Ishikawa (cell line): ENCODE data around the gene CELSR1.

ENCODE experiments used
- CEBPB ChIP-seq: IDR thresholded peaks from 2 replicates; pipeline ENCODE4 v1.6.1; 2012
- CREB1 ChIP-seq: IDR thresholded peaks from 2 replicates; pipeline ENCODE4 v1.6.1; 2012; ENCODE audit warnings: low read depth
- EGR1 ChIP-seq: IDR thresholded peaks from 2 replicates; pipeline ENCODE4 v1.6.1; 2012
- NFIC ChIP-seq: IDR thresholded peaks from 2 replicates; pipeline ENCODE4 v1.6.1; 2012
- RAD21 ChIP-seq: IDR thresholded peaks from 2 replicates; pipeline ENCODE4 v1.6.1; 2012; ENCODE audit warnings: low read depth
- REST ChIP-seq: IDR thresholded peaks from 2 replicates; pipeline ENCODE4 v1.6.1; 2012; ENCODE audit warnings: low read depth, mild to moderate bottlenecking
- TAF1 ChIP-seq: IDR thresholded peaks from 2 replicates; pipeline ENCODE4 v1.6.1; 2012; ENCODE audit warnings: low read depth, mild to moderate bottlenecking
- USF1 ChIP-seq: IDR thresholded peaks from 2 replicates; pipeline ENCODE4 v1.6.1; 2012

GRCh38 chr22:46320716-46321386 is 216.6 kb downstream of the CELSR1 start:
- TF ChIP-seq TAF1: no peak
- TF ChIP-seq CEBPB: no peak
- no peak for TF ChIP-seq NFIC
- no peak for TF ChIP-seq CREB1
- no peak for TF ChIP-seq REST
- TF ChIP-seq RAD21: no peak
- TF ChIP-seq USF1: no peak
- TF ChIP-seq EGR1: no peak
